ENCODE results near the gene ERGIC2.

Gene ERGIC2

DNA sequence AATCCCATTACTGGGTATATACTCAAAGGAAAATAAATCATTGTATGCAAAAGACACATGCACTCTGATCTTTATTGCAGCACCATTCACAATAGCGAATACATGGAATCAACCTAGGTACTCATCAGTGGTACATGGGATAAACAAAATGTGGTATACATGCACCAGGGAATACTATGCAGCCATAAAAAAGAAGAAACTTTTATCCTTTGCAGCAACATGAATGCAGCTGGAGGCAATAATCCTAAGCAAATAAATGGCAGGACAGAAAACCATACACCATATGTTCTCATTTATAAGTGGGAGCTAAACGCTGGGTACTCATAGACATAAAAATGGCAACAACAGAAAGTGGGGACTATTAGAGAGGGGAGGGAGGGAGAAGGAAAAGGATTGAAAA, 15.9 kb downstream of the ERGIC2 start:
- Histone ChIP-seq H3K4me3 (ENCODE audit: low read depth, low read length) (no peak overlapping the region), H3K27me3 (replicated peaks) (no peaks in the 10 kb centered on the region), H3K36me3 (replicated peaks) (peaks cover 10% of the 10 kb centered on the region), H3K27ac (no peak overlapping the region)
- TF ChIP-seq, protein P1, sequence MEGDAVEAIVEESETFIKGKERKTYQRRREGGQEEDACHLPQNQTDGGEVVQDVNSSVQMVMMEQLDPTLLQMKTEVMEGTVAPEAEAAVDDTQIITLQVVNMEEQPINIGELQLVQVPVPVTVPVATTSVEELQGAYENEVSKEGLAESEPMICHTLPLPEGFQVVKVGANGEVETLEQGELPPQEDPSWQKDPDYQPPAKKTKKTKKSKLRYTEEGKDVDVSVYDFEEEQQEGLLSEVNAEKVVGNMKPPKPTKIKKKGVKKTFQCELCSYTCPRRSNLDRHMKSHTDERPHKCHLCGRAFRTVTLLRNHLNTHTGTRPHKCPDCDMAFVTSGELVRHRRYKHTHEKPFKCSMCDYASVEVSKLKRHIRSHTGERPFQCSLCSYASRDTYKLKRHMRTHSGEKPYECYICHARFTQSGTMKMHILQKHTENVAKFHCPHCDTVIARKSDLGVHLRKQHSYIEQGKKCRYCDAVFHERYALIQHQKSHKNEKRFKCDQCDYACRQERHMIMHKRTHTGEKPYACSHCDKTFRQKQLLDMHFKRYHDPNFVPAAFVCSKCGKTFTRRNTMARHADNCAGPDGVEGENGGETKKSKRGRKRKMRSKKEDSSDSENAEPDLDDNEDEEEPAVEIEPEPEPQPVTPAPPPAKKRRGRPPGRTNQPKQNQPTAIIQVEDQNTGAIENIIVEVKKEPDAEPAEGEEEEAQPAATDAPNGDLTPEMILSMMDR (IDR thresholded peaks at IDR 0.05; ENCODE audit: low read depth, low read length, missing control alignments): no peak
- DNase-seq: no peak
- in situ Hi-C loops (cut with HindIII; ENCODE audit: low pct_ligation_motif_present, low sequenced_read_pairs): no loop called here

DNA sequence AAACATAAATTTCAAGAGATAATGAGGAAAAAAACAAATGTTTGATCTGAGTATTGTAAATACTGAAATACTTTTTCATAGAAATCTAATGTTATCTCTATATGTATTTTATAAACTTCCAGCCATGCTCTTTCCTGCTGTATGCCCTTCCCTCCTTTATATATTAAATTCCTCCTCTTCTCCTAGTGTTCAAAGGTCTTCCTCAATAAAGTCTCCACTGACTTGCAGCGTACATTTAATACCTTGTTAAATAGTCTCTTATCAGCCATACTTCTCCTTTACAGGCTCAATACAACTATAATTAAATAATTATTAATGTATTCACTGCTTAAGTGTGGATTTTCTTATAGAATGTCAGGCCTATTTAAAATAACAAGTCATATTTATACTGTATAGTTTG, 26.0 kb downstream of the ERGIC2 start:
- H3K36me3 ChIP-seq (replicated peaks): peaks cover 3% of the 10 kb centered on the region
- in situ Hi-C loops (cut with HindIII; ENCODE audit: low pct_ligation_motif_present, low sequenced_read_pairs): no loop called here
- H3K27ac ChIP-seq: no peak overlapping the region

DNA sequence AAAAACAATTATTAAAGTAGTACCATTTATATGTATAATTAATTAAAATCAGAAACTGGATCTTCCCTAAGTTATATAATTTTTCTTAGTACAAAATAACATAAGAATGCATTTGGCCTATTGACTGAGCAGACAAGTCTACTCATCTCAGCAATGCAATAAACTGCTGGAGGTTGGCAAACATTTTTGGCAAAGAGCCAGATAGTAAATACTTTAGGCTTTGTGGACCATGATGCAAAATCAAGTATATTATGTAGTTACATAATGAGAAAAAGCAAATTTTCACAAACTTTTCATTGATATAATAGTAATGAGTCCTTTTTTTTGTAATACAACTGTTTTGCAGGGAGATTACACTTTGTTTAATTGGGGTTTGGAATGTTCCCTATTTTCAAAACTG, 30.9 kb downstream of the ERGIC2 start:
- H3K27ac ChIP-seq: no peak overlapping the region
- H3K36me3 ChIP-seq (replicated peaks): no peaks in the 10 kb centered on the region
- in situ Hi-C loops (cut with HindIII; ENCODE audit: low pct_ligation_motif_present, low sequenced_read_pairs): no loop called here
- no peaks in the 10 kb centered on the region for H3K27me3 ChIP-seq (replicated peaks)
- TF ChIP-seq, protein P1 (IDR thresholded peaks at IDR 0.05; ENCODE audit: low read depth, low read length, missing control alignments): no peak
- DNase-seq: peak; percentile 4
- no peak overlapping the region for H3K4me3 ChIP-seq (ENCODE audit: low read depth, low read length)

More for the DNA sequence above, 26.0 kb downstream of the ERGIC2 start:
- Histone ChIP-seq H3K4me3 (ENCODE audit: low read depth, low read length) (no peak overlapping the region), H3K27me3 (replicated peaks) (no peaks in the 10 kb centered on the region)
- no peak for DNase-seq
- TF ChIP-seq, protein P1 (IDR thresholded peaks at IDR 0.05; ENCODE audit: low read depth, low read length, missing control alignments): no peak

DNA sequence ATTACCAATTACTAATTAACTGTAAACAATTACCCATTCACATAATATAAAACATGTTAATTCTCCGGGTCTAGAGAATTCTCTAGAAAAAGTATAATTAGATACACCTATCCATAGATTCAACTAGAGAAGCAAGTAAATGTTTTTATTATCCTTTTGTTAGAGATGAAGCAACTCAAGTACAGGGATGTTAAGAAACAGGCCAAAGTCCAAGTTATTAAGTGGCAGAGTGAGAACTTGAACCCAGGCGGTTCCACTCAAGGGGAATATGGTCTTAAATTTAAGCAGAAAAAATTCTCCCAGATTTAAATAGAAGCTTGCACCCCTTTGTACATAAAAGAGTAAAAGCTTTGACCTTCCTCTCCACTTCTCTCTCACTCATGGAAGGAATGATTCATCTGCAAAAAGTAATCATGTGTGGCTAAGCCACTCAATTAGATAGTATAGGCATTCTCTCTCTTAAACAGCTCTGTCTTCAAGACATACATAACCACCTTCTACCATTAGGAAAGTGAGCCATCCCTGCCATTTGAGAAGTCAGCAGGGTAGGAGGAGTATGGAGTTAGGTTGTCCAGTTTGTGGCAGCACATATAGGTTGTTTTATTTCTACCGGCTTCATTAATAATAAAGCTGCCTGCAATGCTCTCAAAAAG, 34.1 kb downstream of the ERGIC2 start:
- no peak overlapping the region for H3K4me3 ChIP-seq (ENCODE audit: low read depth, low read length)
- H3K27me3 ChIP-seq (replicated peaks): no peaks in the 10 kb centered on the region
- H3K27ac ChIP-seq: no peak overlapping the region
- in situ Hi-C loops (cut with HindIII; ENCODE audit: low pct_ligation_motif_present, low sequenced_read_pairs): no loop called here
- TF ChIP-seq, protein P1 (IDR thresholded peaks at IDR 0.05; ENCODE audit: low read depth, low read length, missing control alignments): no peak
- no peaks in the 10 kb centered on the region for H3K36me3 ChIP-seq (replicated peaks)
- DNase-seq: no peak

DNA sequence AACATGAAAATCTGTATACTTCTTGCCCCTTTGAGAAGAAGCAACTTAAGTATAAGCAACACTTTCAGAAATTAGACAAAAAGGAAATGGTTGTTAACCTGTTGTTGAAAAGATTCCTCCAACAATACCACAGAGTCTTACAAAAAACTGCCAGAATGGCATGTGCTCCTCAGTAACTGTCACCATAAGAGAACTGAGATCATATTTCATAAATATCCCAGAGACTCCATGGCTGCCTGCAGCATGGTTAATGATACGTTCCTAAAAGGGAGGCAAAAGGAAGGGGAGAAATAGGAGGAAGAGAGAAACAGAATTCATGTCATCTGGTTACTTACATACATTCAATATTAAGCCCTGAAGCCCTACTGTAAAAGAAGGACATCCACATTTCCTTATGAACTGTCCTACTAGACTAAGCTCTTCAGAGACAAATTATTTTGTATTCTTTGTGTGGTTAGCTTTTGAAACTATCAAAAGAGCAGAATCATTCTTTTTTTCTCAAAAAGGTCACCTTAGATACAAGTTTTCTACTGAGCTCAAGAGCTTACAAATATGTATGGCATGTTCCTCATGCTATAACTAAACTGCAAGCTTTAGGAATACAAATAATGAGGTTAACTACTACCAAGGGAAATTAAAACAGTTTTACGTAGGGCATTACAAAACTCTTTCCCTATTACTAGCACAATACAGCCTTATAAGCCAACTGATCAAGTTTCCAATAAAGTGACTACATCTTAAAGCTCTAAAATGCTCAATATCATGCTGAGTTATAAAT, 37.8 kb downstream of the ERGIC2 start:
- no peak overlapping the region for H3K27ac ChIP-seq
- in situ Hi-C loops (cut with HindIII; ENCODE audit: low pct_ligation_motif_present, low sequenced_read_pairs): no loop called here
- DNase-seq: no peak
- H3K27me3 ChIP-seq (replicated peaks): no peaks in the 10 kb centered on the region
- H3K4me3 ChIP-seq (ENCODE audit: low read depth, low read length): no peak overlapping the region
- H3K36me3 ChIP-seq (replicated peaks): no peaks in the 10 kb centered on the region
- TF ChIP-seq, protein P1 (IDR thresholded peaks at IDR 0.05; ENCODE audit: low read depth, low read length, missing control alignments): no peak

All from brain microvascular endothelial cell (primary cell).